ENCODE results near the gene IGF1R.

IGF1R gene

DNA sequence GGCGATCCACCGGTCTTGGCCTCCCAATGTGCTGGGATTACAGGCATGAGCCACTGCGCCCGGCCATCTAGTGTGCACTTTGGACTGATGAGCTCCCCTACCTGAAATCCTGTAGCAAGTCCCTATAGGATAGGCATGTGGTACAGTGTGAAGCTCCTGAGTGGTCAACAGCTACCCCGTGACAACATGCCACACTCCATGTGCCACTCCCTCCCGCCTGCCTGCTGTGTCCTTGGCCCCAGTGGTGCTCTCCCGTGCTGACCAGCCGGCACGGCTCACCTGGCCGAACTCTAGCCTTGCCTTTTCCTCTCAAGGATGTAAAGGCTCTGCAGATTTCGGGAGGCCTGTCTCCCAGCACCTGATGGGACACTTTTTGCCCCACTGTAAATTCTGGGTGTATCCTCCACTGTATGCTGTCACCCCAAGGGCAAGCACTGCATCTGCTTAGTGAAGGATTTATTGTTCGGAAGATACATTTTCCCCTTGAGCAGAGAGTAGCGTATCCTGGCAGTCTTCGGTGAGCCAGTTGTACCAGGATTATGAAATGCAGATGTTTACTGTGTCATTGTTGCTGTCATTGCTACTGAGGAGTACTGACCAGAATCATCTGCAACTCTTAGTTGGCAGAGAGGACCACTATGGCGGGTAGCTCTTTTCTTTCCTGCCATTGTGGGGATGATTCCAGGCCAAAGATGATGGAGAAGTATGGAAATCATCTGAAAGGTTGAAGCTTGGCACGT is 64.7 kb downstream of the IGF1R start:
- no peak for DNase-seq

DNA sequence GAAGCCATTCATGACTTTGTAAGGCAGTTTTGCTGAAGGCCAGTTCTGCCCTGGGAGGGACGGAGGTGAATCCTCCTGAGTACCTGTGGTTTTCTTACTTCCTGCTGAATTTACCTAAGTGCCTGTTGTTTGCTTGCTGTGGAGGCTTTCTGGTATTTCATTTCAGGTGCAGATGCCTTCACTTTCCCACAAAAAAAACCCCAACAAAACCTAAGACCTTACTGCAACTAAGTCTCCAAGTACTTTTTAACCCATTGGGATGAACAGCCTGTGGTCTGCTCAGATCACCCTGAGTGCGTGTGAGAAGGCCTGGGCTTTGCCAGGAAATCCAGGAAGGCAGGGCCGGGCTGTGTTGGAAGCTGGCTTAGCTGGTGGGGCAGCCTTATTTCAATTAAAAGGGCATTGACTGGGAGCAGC is 65.3 kb downstream of the IGF1R start:
- DNase-seq, result no peak

GRCh38 chr15:98714922-98715321 is 66.6 kb downstream of the IGF1R start:
- no peak for DNase-seq

DNA sequence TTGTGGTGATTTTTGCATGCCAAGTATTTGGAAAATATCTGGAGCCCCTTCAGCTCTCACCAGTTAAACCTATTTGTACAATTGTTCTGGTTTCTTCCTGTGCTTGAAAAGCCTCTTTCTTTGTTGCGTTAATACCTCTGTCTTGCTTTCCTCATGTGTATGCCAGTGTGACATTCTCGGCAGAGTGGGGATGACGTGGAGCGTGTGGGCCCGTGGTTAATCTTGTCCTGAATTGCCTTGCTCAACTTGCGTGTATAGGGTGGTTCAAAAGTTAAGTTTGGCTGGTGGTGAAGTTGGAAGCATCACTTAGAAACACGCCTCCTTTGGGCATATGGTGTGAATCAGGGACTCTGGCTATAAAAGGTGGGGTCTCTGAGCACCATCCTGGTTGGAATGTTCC is 67.1 kb downstream of the IGF1R start:
- no peak for DNase-seq

DNA sequence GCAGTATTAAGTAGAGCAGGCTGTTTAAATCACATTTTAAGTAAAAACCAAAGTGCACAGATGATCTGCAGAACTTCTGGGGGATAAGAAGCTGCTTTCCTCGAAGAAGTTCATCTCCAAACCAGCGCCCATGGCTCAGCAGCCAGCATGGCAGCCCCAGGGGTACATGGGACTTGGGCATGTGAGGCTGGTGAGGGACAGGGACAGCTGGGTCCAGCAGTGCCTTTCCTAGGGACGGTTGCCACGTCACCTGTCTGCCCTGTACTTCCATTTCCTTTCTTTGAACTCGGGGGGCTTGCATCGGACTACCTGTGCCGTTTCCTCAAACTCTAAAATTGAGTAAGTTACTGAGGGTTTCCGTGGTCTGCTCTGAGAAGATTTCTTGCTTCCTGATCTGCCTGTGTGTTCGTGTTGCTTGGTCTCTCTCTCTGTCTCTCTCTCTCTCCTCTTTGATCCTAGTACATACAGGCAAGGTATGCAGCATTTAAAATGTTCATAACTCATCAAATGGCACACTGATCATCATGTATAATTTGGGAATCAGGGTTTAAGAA is 67.6 kb downstream of the IGF1R start:
- no peak for DNase-seq

- DNase-seq, result no peak
Observed at GRCh38 chr15:98717371-98717770, 69.0 kb downstream of the IGF1R start.

DNA sequence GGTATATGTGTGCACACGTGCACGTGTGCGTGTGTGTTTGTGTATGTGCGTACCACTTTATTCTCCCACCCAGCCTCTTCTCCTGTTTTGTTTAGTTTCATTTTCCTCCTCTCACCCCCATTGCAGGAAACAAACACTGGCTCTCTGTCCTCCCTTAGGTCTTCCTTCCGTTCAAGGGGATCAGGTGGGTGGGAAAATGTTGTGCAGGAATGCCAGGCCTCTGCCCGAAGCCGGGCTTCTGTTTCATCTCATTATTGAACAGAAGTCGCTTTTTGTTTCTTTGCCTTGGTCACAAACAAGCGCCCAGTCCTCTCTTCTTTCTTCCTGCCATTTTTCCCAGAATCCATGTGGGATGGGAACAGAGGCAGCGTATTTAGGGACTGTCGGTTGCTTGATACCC is 69.6 kb downstream of the IGF1R start:
- no peak for DNase-seq

DNA sequence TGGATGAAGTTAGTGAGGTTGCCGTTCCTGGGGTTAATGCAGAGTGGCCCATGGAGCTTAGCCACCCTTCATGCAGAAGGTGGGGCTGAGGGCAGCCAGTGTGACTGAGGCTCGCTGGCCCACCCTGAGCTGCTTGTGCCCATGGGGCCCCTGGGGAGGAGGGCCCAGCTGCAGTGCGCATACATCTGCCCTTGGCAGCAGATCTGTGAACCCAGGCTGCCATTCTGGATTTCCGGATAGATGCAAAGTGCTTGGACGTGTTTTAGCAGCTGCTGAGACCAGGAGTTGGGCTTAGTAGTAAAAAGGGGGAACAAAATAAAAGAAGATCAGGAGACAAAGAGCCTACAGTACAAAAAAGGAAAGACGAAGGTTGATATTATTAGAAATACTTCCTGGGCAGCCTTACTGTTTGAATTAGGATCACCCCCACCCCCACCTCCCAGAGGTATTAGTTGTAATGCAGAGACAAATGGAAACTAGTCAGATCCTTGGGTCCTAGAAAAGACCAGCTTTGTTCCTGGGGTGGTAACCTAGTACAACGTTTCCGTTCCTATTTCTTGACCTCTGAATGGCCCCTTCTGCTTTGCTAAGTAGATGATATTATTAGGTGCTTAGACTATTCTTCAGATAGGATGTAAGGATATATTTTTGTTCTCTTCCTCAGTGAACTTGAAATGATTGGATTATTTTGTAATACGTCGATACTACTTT is 70.2 kb downstream of the IGF1R start:
- no peak for DNase-seq

DNA sequence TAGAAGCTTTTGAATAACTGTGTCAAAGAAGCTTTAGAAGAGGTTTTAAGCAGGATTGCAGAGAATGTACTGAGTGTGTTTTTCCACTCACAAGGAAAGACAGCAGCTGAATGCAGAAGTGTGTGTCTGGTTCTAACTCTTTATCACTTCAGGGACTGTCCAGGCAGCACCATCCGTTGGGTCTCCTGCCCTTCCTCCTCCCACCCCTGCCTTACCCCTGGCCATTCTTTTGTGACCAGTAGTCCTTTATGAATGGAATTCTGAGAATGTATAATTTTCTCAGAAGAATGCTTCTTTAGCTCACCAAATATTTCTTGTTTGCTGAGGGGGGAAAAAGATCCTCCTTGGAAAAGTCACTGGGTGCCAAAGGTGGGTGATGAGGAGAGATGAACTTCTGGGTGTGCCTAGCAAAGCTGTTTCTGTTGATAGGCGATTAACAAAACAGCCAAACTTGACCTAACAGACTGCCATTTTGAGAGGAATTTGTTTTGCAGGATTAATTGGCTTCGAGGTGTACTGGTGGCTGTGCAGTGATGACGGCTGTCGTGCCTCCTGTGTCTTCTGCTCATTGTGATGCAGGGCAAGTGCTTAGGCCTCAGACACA is 70.9 kb downstream of the IGF1R start:
- DNase-seq, result no peak

GRCh38 chr15:98720031-98720430 is 71.7 kb downstream of the IGF1R start:
- no peak for DNase-seq

DNA sequence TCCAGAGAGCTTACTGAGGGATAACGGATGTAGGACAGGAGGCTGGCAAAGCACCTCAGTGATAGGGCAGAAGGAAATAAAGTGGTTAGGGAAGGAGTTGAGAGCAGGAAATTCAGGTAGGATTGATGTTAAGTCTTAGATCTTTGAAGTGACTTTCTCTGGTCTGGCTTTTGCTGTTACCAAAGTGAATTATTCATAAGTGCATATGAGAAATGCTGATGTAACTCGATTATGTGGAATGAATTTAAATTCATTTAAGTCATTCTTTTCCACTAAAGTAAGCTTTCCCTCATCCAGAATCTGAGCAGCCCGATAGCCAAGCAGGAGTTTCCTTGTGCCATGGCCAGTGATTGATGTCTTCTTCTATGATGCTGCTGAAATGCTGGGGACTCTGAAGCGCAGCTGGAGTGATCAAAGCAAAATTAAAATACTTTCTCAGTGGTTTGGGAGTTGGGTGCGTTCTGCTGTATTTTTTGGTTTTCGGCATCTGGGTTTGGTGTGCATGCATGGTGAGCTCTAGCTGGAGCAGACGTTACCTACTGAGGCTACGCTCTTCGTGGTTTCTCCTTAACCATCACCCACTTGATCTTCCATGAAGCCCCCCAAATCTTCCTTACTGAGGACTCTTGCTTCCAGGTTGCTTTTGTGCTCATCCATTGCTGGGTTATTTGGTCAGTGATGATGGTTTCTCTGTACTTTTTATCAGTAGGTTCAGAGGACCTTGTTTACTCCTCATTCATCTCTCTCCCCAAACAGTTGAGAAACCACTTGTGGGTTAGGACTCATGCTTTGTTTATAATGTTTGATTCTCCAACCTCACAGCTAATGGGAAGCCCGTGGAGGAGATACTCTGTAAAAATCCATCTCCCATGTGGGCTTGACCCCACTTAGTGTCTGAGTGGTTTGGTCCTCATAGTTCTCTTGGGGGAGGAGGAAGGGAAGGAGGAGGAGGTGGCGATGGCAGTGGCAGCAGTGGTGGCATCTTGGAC is 72.5 kb downstream of the IGF1R start:
- no peak for DNase-seq

GRCh38 chr15:98722209-98722608 is 73.9 kb downstream of the IGF1R start:
- no peak for DNase-seq

DNA sequence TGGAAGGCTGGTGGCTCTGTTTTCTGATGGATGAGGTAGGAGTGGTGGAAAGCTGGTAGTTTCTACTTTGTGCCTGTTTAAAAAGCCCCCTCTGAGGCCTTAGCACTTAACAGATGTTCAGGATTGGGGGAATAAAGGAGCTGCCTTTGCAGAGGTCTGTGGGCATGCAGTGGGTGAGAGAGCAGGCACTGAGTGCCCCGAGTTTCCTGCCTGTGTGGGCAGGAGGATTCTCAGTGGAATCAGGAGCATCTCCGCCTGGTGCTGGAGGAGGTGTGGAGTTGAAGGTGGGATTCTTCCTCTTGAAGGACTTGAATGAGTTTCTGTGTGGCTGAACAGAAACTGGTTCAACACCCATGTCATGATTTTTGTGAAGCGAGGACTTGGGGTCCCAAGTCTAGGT is 74.3 kb downstream of the IGF1R start:
- no peak for DNase-seq

GRCh38 chr15:98723195-98723594 is 74.9 kb downstream of the IGF1R start:
- no peak for DNase-seq

- DNase-seq, result no peak
Observed at GRCh38 chr15:98724048-98724447, 75.7 kb downstream of the IGF1R start.

- no peak for DNase-seq
Observed at GRCh38 chr15:98724494-98724893, 76.2 kb downstream of the IGF1R start.

- DNase-seq, result no peak
Observed at GRCh38 chr15:98725874-98726273, 77.5 kb downstream of the IGF1R start.

DNA sequence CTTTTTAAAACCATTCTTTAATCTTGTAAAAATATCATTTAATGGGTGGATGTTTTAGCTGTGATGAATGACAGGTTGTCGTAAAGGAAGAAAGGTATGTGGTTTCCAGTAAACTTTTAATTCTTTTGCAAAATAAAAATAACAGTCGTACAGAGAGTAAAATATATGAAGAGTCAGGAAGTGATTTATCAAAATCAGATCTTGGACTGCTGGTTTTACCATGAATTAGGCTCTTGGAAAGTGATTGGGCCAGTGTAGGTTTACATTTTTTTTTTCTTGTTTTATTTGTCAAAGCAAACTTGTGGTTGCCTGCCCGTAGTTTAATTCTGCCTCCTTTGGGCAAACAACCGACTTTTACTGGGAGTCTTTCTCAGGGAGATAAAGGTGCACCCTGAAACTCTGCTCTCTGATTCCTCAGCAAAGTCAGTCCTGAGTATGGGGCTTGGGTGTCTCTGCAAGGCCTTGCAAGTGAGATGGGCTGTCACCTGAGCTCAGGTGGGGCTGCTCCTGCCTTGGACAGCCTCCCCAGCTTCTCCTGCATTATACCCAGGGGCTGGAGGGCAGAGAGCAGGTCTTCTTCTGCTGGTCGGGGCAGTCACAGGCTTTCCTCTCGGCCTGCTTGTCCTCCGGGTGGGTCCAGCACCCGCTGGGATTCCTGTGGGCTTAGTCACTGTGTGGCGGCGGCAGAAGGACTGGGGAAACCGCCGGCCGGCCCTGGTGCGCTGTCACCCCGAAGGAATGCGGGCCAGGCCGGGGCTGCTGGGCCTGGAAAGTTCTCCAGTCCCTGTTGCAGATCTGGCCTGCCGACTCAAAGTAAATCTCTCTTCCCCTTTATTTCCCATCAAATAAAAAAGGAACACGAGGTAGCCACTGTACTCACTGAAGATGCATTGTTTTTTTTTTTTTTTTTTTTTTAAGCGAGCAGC is 79.0 kb downstream of the IGF1R start:
- no peak for DNase-seq

DNA sequence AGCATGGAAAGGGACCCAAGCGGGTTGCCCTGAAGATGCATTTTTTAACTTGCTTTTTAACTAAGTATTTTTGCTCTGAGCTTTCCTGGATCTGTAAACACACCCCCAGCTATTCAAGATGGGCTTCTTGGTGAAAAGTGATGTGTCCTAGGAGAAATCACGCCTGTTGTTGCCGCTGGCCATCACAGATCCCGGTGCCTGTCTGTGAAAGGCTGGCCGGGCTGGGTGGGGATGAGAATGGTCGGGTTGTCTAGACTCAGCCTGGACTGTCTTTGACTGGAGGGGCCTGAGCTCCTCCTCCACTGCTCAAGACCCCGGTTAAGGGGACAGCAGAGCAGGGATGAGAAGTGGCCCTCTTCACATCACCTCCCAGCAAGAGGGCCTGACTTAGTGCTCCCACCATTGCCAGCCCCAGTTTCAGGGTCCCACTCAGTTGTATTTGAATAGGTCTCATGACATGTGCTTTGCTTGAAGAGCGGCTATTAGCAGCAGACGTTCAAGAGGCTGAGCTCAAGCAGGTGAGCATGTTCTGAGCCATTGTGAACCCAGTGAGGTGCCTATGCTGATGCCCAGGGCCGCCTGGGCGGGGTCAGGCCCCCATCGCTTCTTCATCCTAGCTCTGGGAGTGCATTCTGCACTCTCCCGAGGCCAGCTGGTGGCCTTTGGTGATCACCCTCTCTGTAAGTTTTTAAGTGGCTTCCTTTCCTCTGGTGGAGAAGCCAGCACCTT is 79.9 kb downstream of the IGF1R start:
- DNase-seq, result no peak

GRCh38 chr15:98728811-98729160 is 80.4 kb downstream of the IGF1R start:
- DNase-seq, result no peak

Data from NCI-H1092 (cell line).